HG02623 (cell line): ENCODE results near the gene SBF2.

Source experiments
- ATAC-seq: cut with Tn5 transposase; IDR thresholded peaks from one replicate; pipeline ENCODE4 v1.9.1; 2021; ENCODE audit warnings: moderate library complexity; ENCODE audit not compliant: unreplicated experiment

SBF2 gene

GRCh38 chr11:9825895-9826294 lies 468.1 kb downstream of the SBF2 start:
- no peak for ATAC-seq

- ATAC-seq = no peak
Measured at GRCh38 chr11:9825315-9825714, 468.7 kb downstream of the SBF2 start.

DNA sequence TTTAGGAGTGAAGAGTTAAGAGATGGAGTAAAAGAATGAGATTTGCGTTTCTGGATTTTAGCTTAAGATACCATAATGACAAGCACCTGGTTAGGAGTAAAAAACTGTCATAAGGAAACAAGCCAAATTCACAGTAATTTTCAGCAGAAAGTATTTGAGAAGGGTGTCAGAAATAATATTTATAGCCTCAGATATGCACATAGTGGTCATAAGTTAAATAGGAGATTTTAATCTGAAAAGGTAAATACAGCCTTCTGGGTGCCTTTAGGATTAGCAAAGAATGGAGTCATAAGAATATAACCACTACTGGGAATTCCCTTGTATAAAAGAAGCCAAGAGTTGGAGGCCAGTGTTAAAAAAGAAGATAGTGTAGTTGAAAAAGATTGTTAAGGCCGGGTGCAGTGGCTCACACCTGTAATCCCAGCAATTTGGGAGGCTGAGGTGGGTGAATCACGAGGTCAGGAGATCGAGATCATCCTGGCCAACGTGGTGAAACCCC lies 470.1 kb downstream of the SBF2 start:
- no peak for ATAC-seq

GRCh38 chr11:9823439-9823838 lies 470.6 kb downstream of the SBF2 start:
- no peak for ATAC-seq

DNA sequence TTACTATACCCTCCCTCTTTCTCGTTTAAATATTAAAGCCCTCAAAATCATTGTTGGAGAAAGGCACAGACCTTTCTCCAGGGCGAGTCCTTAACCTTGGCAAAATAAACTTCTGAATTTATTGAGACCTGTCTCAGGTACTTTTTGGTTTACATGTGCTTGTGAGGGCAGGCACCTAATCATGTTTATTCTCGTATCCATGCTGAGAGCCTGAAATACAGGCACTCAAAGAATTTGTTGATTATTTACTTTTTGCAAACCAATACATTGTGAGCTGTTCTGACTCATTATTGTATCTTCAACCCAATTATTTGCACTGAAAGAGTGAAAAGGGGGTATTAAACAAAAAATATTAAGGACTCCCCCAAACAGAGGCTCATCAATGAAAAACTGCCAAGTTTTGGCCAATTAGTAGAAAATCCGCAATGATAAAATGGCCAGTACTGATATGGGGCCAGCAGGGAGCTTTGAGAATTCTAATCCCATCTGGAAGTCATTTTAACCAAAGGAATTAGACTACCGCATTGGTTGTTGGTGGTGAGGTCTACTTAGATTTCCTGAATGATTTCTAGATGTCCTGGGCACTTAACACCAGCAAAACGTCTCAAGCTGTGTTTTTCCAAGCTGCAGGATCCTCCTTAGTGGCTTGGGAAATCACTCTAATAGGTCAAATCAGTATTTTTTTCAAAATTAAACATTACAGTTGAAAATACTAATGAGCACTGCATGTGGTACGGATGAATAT lies 472.8 kb downstream of the SBF2 start:
- no peak for ATAC-seq

DNA sequence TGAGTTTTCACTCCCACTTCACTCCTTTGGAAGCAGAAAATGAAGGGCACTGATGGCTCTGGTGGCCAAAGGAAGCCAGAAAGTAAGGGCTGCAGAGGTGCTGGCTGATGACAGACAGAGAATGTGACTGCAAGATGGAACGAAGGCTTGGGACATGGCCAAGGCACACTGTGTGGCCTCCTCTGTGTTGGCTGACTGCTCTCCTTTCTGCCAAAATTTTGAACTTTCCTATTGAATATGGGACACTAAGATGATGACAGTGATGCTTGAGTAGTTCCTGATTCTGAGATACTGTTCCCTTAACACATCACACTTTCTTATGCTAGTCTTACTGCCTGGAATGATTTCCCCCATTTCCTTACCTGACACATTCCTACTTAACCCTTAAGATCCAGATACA lies 473.8 kb downstream of the SBF2 start:
- no peak for ATAC-seq

- no peak for ATAC-seq
Measured at GRCh38 chr11:9817191-9817590, 476.8 kb downstream of the SBF2 start.

- ATAC-seq = no peak
Measured at GRCh38 chr11:9815486-9816136, 478.4 kb downstream of the SBF2 start.

GRCh38 chr11:9814108-9814507 lies 479.9 kb downstream of the SBF2 start:
- no peak for ATAC-seq

GRCh38 chr11:9808943-9809342 lies 485.1 kb downstream of the SBF2 start:
- no peak for ATAC-seq

DNA sequence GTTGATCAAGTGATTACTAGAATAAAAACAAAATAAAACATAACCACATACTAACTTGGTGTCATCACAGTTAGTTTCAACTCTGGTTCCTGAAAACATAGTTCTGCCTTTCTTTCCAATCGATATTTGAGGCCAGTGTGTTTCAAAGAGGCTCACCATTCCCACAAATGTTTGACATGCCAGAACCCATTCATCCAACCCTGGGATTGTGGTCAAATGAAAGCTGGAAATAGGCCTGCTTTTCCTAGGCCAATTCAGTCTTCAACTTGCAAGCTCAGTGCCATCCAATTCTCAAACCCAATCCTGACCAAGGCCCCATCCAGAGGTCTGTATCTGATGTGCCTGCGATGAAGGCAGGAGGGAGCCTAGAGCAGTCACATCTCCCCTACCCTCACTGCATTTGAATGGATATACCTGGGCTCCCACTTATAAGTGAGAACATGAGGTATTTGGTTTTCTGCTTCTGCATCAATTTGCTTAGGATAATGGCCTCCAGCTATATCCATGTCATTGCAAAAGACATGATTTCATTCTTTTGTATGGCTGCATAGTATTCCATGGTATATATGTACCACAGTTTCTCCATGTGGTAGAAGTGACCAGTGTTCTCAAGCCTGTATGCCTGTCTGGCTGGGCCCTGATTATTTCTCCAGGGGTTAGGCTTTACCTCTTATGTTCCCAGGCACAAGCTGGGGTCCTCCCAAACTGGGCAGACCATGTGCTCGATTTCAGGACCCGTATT lies 486.9 kb downstream of the SBF2 start:
- ATAC-seq = no peak

- ATAC-seq = no peak
Measured at GRCh38 chr11:9804419-9804902, 489.6 kb downstream of the SBF2 start.

- ATAC-seq = no peak
Measured at GRCh38 chr11:9803685-9804418, 490.2 kb downstream of the SBF2 start.

DNA sequence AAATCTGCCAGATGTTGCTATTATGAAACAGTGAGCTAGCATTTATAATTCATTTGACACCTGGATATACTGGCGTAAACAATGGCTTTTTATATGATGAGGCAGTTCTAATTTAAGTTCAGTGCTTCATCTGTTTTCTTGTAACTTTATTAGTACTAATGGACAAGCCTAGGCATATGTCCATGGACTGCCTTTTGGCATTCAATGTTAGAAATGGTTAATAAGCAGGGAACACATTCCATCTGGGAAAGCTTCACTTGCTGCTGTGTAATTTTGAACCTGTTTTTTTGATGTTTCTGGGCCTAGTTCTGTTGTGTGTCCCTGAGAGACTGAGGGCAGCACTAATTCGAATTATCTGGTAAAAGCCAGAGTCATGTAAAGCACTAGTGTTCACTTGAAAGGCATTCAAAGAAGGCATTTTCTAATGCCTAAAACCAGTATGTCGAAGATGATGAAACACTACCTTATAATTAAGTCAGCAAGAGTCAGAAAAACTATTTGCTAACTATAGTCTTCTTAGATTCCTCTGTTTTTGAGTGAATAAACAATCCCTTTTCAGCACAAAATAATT lies 491.6 kb downstream of the SBF2 start:
- ATAC-seq = no peak

DNA sequence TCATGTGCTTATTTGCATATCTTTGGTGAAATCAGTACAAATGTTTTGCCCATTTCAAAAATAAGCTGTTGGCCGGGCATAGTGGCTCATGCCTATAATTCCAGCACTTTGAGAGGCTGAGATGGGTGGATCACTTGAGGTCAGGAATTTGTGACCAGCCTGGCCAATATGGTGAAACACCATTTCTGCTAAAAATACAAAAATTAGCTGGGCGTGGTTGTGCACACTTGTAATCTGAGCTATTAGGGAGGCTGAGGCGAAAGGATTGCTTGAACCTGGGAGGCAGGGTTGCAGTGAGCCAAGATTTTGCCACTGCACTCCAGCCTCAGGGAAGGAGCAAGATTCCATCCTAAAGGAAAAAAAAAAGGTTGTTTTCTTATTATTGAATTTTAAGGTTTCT lies 494.1 kb downstream of the SBF2 start:
- ATAC-seq = no peak

- no peak for ATAC-seq
Measured at GRCh38 chr11:9797300-9797699, 496.7 kb downstream of the SBF2 start.

DNA sequence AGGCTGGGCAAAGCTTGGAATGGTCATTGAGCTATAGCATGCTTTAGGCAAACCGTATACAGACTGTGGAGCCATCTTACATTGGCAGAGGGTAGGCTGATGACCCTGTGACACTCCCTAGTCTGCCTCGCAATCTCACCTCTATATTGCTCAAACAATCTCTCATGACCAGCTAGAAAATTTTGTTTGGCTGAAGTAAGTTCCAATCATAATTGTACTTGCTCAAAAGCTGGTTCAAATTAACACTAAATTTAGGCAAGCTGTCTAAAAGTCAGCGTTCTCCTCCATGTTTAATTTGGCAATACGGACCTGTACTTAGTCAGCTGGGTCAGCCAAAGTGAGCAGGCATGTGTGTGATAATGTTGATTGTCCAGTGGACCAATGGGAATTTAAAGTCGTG lies 497.2 kb downstream of the SBF2 start:
- ATAC-seq = no peak

- ATAC-seq = no peak
Measured at GRCh38 chr11:9796266-9796665, 497.8 kb downstream of the SBF2 start.

GRCh38 chr11:9790703-9791102 lies 503.3 kb downstream of the SBF2 start:
- ATAC-seq = no peak

DNA sequence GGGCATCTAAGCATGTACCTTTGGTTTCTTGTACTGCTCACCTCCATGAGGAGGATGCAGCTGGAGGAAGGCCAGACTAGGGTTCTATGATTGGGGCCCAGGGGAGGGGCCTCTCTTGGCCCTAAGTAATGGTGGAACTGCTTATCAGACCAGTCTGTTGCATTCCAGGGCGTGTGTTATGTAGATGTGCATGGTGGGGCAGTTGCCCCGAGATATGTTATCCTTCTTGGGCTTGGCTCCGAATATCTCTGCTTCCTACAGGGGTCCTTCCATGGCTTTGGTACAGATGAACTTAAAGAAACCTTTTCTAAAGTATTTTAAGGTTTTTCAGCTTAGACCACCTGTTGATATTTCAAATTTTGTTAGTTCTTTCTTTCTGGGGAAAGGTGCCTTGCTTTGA lies 504.1 kb downstream of the SBF2 start:
- ATAC-seq = no peak
